Endothelial cell of umbilical vein (primary cell): ENCODE results near the gene VIPAS39.

Experiments used
- EZH2 ChIP-seq: IDR thresholded peaks from 2 replicates; pipeline ENCODE4 v1.6.1; 2012; ENCODE audit warnings: borderline replicate concordance, low read depth, mild to moderate bottlenecking, moderate library complexity, low read length, inconsistent platforms; ENCODE audit not compliant: severe bottlenecking
- FOS ChIP-seq: IDR thresholded peaks from 2 replicates; pipeline ENCODE4 v1.6.1; 2011; ENCODE audit warnings: mild to moderate bottlenecking, low read length, moderate library complexity, borderline replicate concordance; ENCODE audit not compliant: insufficient read depth
- GATA2 ChIP-seq: IDR thresholded peaks from 2 replicates; pipeline ENCODE4 v1.7.0; 2011; ENCODE audit warnings: low read depth, mild to moderate bottlenecking, moderate library complexity, mixed read lengths, low read length; ENCODE audit not compliant: insufficient read length, insufficient read depth
- JUN ChIP-seq: IDR thresholded peaks from 2 replicates; pipeline ENCODE4 v1.6.1; 2011; ENCODE audit warnings: borderline replicate concordance, low read depth; ENCODE audit not compliant: insufficient read length, insufficient read depth
- MYC ChIP-seq: IDR thresholded peaks from one replicate; pipeline ENCODE4 v1.6.1; 2011; ENCODE audit warnings: mild to moderate bottlenecking, low read depth, low read length
- POLR2A ChIP-seq: IDR thresholded peaks from 2 replicates; pipeline ENCODE4 v1.6.1; 2012; ENCODE audit warnings: low read depth, mild to moderate bottlenecking, control low read depth, low read length
- POLR2AphosphoS5 ChIP-seq: IDR thresholded peaks from 2 replicates; pipeline ENCODE4 v1.6.1; 2012; ENCODE audit warnings: low read depth, mild to moderate bottlenecking, control low read depth, low read length, moderate library complexity; ENCODE audit not compliant: insufficient read depth
- TF ChIP-seq, protein P1 (sequence below), 2 donors: IDR thresholded peaks; 1 replicate in 1 of 2; 2 replicates in 1 of 2; pipeline ENCODE4 v1.5.1; 2011; ENCODE audit warnings: low read length in 2 of 2, mild to moderate bottlenecking in 2 of 2, moderate library complexity in 2 of 2, control low read depth in 1 of 2, inconsistent platforms in 1 of 2, low read depth in 1 of 2; ENCODE audit not compliant: insufficient read depth in 1 of 2; ENCODE audit errors: extremely low read depth in 1 of 2
- TF ChIP-seq, protein P2 (sequence below): IDR thresholded peaks from 2 replicates; pipeline ENCODE4 v1.6.1; 2011; ENCODE audit not compliant: insufficient read depth, insufficient read length

DNA sequence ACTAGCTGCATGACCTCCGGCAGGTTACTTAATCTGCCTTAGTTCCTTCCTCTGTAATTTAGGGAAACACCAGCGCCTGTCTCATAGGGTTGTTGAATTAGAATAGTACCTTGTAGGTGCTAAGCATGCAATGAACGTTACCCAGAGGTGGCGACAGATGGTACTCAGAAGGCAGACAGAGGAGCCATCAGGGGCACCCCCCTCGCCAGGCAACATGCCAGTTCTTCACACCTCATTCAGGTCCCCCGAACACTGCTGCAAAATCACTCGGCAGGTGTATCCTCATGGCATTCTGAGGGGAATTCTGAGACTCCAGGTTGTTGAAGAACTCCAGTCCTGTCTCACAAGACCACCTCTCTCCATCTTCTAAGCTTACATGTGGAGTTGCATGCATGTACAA, 31.2 kb upstream of the VIPAS39 start:
- TF ChIP-seq, protein P1, sequence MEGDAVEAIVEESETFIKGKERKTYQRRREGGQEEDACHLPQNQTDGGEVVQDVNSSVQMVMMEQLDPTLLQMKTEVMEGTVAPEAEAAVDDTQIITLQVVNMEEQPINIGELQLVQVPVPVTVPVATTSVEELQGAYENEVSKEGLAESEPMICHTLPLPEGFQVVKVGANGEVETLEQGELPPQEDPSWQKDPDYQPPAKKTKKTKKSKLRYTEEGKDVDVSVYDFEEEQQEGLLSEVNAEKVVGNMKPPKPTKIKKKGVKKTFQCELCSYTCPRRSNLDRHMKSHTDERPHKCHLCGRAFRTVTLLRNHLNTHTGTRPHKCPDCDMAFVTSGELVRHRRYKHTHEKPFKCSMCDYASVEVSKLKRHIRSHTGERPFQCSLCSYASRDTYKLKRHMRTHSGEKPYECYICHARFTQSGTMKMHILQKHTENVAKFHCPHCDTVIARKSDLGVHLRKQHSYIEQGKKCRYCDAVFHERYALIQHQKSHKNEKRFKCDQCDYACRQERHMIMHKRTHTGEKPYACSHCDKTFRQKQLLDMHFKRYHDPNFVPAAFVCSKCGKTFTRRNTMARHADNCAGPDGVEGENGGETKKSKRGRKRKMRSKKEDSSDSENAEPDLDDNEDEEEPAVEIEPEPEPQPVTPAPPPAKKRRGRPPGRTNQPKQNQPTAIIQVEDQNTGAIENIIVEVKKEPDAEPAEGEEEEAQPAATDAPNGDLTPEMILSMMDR (IDR thresholded peaks at IDR 0.05; ENCODE audit: extremely low read depth in 1 of 2, insufficient read depth in 1 of 2, low read depth in 1 of 2, low read length in 2 of 2), result no peak
- TF ChIP-seq, protein P2, sequence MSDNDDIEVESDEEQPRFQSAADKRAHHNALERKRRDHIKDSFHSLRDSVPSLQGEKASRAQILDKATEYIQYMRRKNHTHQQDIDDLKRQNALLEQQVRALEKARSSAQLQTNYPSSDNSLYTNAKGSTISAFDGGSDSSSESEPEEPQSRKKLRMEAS, result no peak
- TF ChIP-seq POLR2A (no peak), JUN (no peak), EZH2 (no peak), POLR2AphosphoS5 (no peak), MYC (no peak), FOS (no peak), GATA2 (no peak)
